ENCODE results near the gene NAXD. TPM values are rescaled to one million over a fixed set of nuclear protein-coding genes. Genes with fewer than 3 reads are reported as not detected.
"Not testable (repeated sequence)": the region's sequence is repeated elsewhere in the genome, so short reads cannot be mapped to it uniquely, and the experiment has no call there.

Gene NAXD
- 27.7 and 28.3 TPM in 2 replicates for total RNA-seq (2022)
- percentile 73 among the genes with signal in this experiment for Bru-seq, nascent RNA
- percentile 77 among the genes with signal in this experiment for BruChase-seq, experiment 1, labeled RNA remaining after a 6-hour chase
- BruChase-seq, experiment 2, labeled RNA remaining after a 2-hour chase = percentile 80 among the genes with signal in this experiment
- long read RNA-seq, partial matches to known transcripts = 11 of 98 reads
- long read RNA-seq, other reads (novel, unspliced or antisense) = 82 of 98 reads

DNA sequence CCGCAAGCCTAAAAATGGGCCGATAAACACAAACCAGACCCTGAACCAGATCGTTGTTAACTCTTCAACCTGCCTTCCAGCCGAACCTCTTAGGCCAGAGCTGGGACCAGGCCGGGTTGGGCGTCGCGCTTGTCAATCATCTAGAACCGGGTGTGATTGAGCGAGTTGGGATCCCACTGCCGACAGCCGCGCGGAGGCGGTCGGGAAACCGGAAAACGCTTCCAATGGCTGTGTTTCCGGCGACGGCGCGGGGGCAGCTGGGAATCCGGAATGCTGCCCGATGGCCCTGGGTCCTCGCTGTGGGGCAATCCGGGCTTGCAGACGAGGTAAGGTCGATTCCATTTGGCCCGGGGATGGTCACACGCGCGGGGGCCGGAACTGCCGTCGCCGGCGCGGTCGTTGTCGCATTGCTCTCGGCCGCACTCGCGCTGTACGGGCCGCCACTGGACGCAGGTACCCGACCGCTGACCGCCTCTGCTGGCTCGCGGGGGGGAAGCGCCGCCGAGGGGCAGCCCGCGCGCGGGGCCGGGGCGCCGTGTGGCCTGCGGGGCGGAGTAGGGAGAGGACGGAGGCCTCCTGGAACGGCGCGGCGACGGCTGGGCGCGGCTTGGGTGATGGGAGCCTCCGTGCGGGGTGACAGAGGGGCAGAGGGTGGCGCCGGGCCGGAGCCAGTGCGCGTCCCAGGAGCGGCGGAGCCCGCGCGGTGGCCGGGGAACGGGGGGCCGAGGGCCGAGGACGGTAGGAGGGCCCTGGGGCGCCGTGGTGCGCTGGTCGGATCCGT, at the start of gene NAXD:
Gene NAXD, plus strand, starts transcription at position 224 of the 781 bp plus-strand sequence. Its CDS starts 57 bp downstream, at position 281.
- intact Hi-C loops (cut with micrococcal nuclease) = loop anchor here (1.0 to 2.0 kb wide), 3 partner anchors 98 to 204 kb away; partner anchors contain the start of gene ING1
- CTCF ChIA-PET = interaction anchor here (0.7 to 2.7 kb wide), 6 partner anchors 54 to 614 kb away, joined by 4 to 13 read pairs (median 4); partner anchors contain the start of gene RAB20
- H3K9me3 Mint-ChIP-seq (ENCODE audit: unreplicated experiment) = no peaks in the 10 kb centered on the region

DNA sequence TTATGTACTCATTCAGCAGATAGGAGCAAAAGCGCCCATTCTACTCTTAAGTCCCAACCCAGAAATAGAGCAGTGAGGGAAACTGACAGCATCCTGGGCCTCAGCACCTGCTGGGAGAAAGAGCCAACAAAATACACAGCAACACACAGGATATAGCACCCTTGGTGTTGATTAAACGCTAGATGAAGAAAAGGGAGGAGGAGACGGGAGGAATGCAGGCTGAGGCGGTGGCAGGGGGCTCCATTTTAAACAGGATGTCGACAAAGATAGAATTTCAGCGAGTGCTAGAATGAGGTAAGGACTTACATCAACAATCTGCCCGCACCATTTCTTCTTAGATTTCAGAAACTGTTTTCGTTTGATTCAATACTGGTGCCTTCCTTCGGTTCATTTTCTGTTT, 49.2 kb upstream of the NAXD start:
- no peak overlapping the region for H3K4me3 Mint-ChIP-seq (ENCODE audit: unreplicated experiment)
- CTCF ChIA-PET = no interaction called here
- POLR2A ChIA-PET = interaction anchor here (0.9 kb wide), 1 partner anchor 50 kb away, joined by 4 read pairs; no protein-coding TSS in a partner anchor

More for the DNA sequence above, at the start of gene NAXD:
- Mint-ChIP-seq H3K27me3 (ENCODE audit: insufficient read depth, unreplicated experiment) (no peaks in the 10 kb centered on the region), H3K27ac (ENCODE audit: low read depth, unreplicated experiment) (peak within 1 kb of the TSS; percentile 94), H3K4me3 (ENCODE audit: unreplicated experiment) (peak within 1 kb of the TSS; percentile 82), H3K36me3 (ENCODE audit: insufficient read depth, unreplicated experiment) (no peaks in the 10 kb centered on the region), H3K4me1 (ENCODE audit: insufficient read depth, unreplicated experiment) (peaks cover 18% of the 10 kb centered on the region)
- peak; percentile 96 for DNase-seq (ENCODE audit: unreplicated experiment)
- TF ChIP-seq, protein P1, sequence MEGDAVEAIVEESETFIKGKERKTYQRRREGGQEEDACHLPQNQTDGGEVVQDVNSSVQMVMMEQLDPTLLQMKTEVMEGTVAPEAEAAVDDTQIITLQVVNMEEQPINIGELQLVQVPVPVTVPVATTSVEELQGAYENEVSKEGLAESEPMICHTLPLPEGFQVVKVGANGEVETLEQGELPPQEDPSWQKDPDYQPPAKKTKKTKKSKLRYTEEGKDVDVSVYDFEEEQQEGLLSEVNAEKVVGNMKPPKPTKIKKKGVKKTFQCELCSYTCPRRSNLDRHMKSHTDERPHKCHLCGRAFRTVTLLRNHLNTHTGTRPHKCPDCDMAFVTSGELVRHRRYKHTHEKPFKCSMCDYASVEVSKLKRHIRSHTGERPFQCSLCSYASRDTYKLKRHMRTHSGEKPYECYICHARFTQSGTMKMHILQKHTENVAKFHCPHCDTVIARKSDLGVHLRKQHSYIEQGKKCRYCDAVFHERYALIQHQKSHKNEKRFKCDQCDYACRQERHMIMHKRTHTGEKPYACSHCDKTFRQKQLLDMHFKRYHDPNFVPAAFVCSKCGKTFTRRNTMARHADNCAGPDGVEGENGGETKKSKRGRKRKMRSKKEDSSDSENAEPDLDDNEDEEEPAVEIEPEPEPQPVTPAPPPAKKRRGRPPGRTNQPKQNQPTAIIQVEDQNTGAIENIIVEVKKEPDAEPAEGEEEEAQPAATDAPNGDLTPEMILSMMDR (IDR thresholded peaks at IDR 0.05; ENCODE audit: unreplicated experiment) = no peak
- BruUV-seq (replicated peaks) = no TSS peak
- POLR2A ChIA-PET = interaction anchor here (0.5 to 4.8 kb wide), 23 partner anchors 9 to 942 kb away, joined by 3 to 47 read pairs (median 3); partner anchors contain the start of genes CARS2, ING1 and RAB20

DNA sequence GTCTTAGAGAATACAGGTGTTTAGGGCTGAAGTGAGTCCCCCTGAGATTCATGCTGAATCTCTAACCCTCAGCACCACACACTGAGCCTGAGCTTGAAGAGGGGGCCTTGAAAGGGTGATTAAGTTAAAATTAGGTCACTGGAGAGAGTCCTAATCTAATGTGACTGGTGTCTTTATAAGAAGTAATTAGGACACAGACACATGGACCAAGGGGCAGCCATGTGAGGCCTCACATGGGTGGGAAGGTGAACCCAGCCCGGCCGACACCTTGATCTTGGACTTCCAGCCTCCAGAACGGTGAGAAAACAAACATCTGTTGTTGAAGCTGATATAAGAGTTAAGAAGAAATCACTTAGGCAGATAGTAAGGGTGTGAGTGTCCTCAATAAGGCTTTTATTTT, 46.7 kb upstream of the NAXD start:
- intact Hi-C loops (cut with micrococcal nuclease) = no loop called here
- H3K4me1 Mint-ChIP-seq (ENCODE audit: insufficient read depth, unreplicated experiment) = no peaks in the 10 kb centered on the region
- no peaks in the 10 kb centered on the region for H3K9me3 Mint-ChIP-seq (ENCODE audit: unreplicated experiment)
- POLR2A ChIA-PET = no interaction called here
- no peak for DNase-seq (ENCODE audit: unreplicated experiment)
- H3K4me3 Mint-ChIP-seq (ENCODE audit: unreplicated experiment) = no peak overlapping the region
- peaks cover 26% of the 10 kb centered on the region for H3K27me3 Mint-ChIP-seq (ENCODE audit: insufficient read depth, unreplicated experiment)
- H3K36me3 Mint-ChIP-seq (ENCODE audit: insufficient read depth, unreplicated experiment) = peaks cover 5% of the 10 kb centered on the region
- CTCF ChIA-PET = interaction anchor here (1.3 kb wide), 1 partner anchor 113 kb away, joined by 5 read pairs; no protein-coding TSS in a partner anchor
- TF ChIP-seq, protein P1 (IDR thresholded peaks at IDR 0.05; ENCODE audit: unreplicated experiment) = no peak
- BruUV-seq (replicated peaks) = no TSS peak
- no peak overlapping the region for H3K27ac Mint-ChIP-seq (ENCODE audit: low read depth, unreplicated experiment)

More for the DNA sequence above, 49.2 kb upstream of the NAXD start:
- DNase-seq (ENCODE audit: unreplicated experiment) = no peak
- H3K4me1 Mint-ChIP-seq (ENCODE audit: insufficient read depth, unreplicated experiment) = no peaks in the 10 kb centered on the region
- H3K9me3 Mint-ChIP-seq (ENCODE audit: unreplicated experiment) = no peaks in the 10 kb centered on the region
- intact Hi-C loops (cut with micrococcal nuclease) = no loop called here
- BruUV-seq (replicated peaks) = no TSS peak
- H3K27ac Mint-ChIP-seq (ENCODE audit: low read depth, unreplicated experiment) = no peak overlapping the region
- peaks cover 5% of the 10 kb centered on the region for H3K36me3 Mint-ChIP-seq (ENCODE audit: insufficient read depth, unreplicated experiment)
- peaks cover 5% of the 10 kb centered on the region for H3K27me3 Mint-ChIP-seq (ENCODE audit: insufficient read depth, unreplicated experiment)
- TF ChIP-seq, protein P1 (IDR thresholded peaks at IDR 0.05; ENCODE audit: unreplicated experiment) = no peak

DNA sequence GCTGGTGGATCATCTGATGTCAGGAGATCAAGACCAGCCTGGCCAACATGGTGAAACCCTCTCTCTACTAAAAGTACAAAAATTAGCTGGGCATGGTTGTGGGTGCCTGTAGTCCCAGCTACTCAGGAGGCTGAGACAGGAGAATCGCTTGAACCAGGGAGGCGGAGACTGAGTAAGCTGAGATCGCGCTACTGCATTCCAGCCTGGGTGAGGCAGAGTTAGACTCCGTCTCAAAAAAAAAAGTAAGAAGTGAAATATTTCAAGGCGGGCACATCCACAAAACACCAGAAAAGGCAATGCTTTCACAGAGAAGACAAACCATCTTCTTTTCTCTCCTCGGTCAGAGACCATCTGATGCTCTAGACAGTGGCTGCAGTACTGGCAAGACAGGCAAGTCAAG, 45.4 kb upstream of the NAXD start:
- DNase-seq (ENCODE audit: unreplicated experiment); intact Hi-C loops (cut with micrococcal nuclease); BruUV-seq (replicated peaks); H3K4me1 Mint-ChIP-seq (ENCODE audit: insufficient read depth, unreplicated experiment); H3K27ac Mint-ChIP-seq (ENCODE audit: low read depth, unreplicated experiment); H3K36me3 Mint-ChIP-seq (ENCODE audit: insufficient read depth, unreplicated experiment); H3K4me3 Mint-ChIP-seq (ENCODE audit: unreplicated experiment); H3K9me3 Mint-ChIP-seq (ENCODE audit: unreplicated experiment): not testable (repeated sequence)
- peaks cover 39% of the 10 kb centered on the region for H3K27me3 Mint-ChIP-seq (ENCODE audit: insufficient read depth, unreplicated experiment)
- ChIA-PET POLR2A (interaction anchor here (0.7 to 1.2 kb wide), 3 partner anchors 8 to 26 kb away, joined by 3 to 5 read pairs (median 4); partner anchors contain the start of gene RAB20), CTCF (interaction anchor here (0.6 to 1.3 kb wide), 3 partner anchors 23 to 84 kb away, joined by 4 to 8 read pairs (median 6); no protein-coding TSS in a partner anchor)

Data from MCF 10A (cell line).